Keratinocyte (primary cell): ENCODE measurements around the gene OSCAR. TPM values are rescaled to one million over a fixed set of nuclear protein-coding genes. Genes with fewer than 3 reads are reported as not detected.

Source experiments
- DNase-seq: peaks from one replicate; pipeline ENCODE4 v3.0.0-alpha.2; 2011; ENCODE audit warnings: low read depth, missing footprints, low spot score
- FAIRE-seq: peaks from 2 replicates; lab custom pipeline; 2011; peaks lifted over from hg19 to GRCh38; lab: Jason Lieb, UNC
- H2AFZ ChIP-seq: 2 replicates; pipeline ENCODE4 v1.6.0; 2012; ENCODE audit warnings: low read length, control low read depth, inconsistent platforms; ENCODE audit not compliant: control insufficient read depth
- H3K27ac ChIP-seq: 2 replicates; pipeline ENCODE4 v1.5.1; 2011; ENCODE audit warnings: low read length; ENCODE audit not compliant: control insufficient read depth, insufficient read depth
- H3K27me3 ChIP-seq: 3 replicates; pipeline ENCODE4 v1.6.0; 2011; ENCODE audit warnings: low read length; ENCODE audit not compliant: control insufficient read depth, insufficient read depth; ENCODE audit errors: extremely low read depth
- H3K36me3 ChIP-seq, 2 experiments: 2 replicates in 1 of 2; 3 replicates in 1 of 2; pipeline ENCODE4 v1.5.1; 2011; ENCODE audit warnings: low read length in 2 of 2, mild to moderate bottlenecking in 1 of 2; ENCODE audit not compliant: control insufficient read depth in 2 of 2, insufficient read depth in 2 of 2; ENCODE audit errors: extremely low read depth in 1 of 2
- H3K4me1 ChIP-seq: 3 replicates; pipeline ENCODE4 v1.5.1; 2011; ENCODE audit warnings: low read length; ENCODE audit not compliant: control insufficient read depth, insufficient read depth; ENCODE audit errors: extremely low read depth
- H3K4me2 ChIP-seq: 3 replicates; pipeline ENCODE4 v1.6.0; 2011; ENCODE audit warnings: low read depth, low read length; ENCODE audit not compliant: control insufficient read depth, insufficient read depth; ENCODE audit errors: extremely low read depth
- H3K4me3 ChIP-seq, 3 experiments: fragments of 200-600 bp in 1 of 3; sonication (generic) in 1 of 3; 2 replicates in 2 of 3; 3 replicates in 1 of 3; pipeline ENCODE4 v1.5.1; 2011 to 2016; ENCODE audit warnings: low read length in 3 of 3, mild to moderate bottlenecking in 3 of 3, control low read depth in 2 of 3, inconsistent platforms in 1 of 3, low read depth in 1 of 3, mixed read lengths in 1 of 3, mixed run types in 1 of 3, moderate library complexity in 1 of 3; ENCODE audit not compliant: control insufficient read depth in 2 of 3, insufficient read depth in 2 of 3; ENCODE audit errors: extremely low read depth in 1 of 3
- H3K79me2 ChIP-seq: 2 replicates; pipeline ENCODE4 v1.6.0; 2012; ENCODE audit warnings: low read length; ENCODE audit not compliant: control insufficient read depth, insufficient read depth
- H3K9ac ChIP-seq: 3 replicates; pipeline ENCODE4 v1.6.0; 2011; ENCODE audit warnings: low read length; ENCODE audit not compliant: control insufficient read depth, insufficient read depth; ENCODE audit errors: extremely low read depth
- H3K9me1 ChIP-seq: 3 replicates; pipeline ENCODE4 v1.6.0; 2011; ENCODE audit warnings: low read length; ENCODE audit not compliant: control insufficient read depth, insufficient read depth; ENCODE audit errors: extremely low read depth
- H3K9me3 ChIP-seq: 2 replicates; pipeline ENCODE4 v1.5.1; 2012; ENCODE audit warnings: low read depth, low read length; ENCODE audit not compliant: control insufficient read depth
- H4K20me1 ChIP-seq: 3 replicates; pipeline ENCODE4 v1.6.0; 2011; ENCODE audit warnings: low read length; ENCODE audit not compliant: control insufficient read depth, insufficient read depth; ENCODE audit errors: extremely low read depth
- CTCF ChIP-seq, 3 experiments: IDR thresholded peaks in 1 of 3; conservative IDR thresholded peaks in 1 of 3; optimal IDR thresholded peaks in 1 of 3; 2 replicates in 2 of 3; 3 replicates in 1 of 3; pipeline versions ENCODE3 to v1.5.1; 2011; ENCODE audit warnings: low read length in 3 of 3, mild to moderate bottlenecking in 3 of 3, moderate library complexity in 2 of 3, control low read depth in 1 of 3, inconsistent platforms in 1 of 3; ENCODE audit not compliant: insufficient read depth in 2 of 3; ENCODE audit errors: extremely low read depth in 1 of 3
- EZH2 ChIP-seq: IDR thresholded peaks from one replicate; pipeline ENCODE4 v1.6.1; 2012; ENCODE audit warnings: inconsistent platforms, mild to moderate bottlenecking, low read length, moderate library complexity
- dilution Hi-C: fragments of 300-500 bp; cut with MboI; formaldehyde crosslinking; loops from one replicate; pipeline ENCODE4 v1.7.0; 2020; ENCODE audit warnings: low sequenced_read_pairs; ENCODE audit not compliant: extremely low pct_ligation_motif_present
- polyA plus RNA-seq, 5 experiments: library from polyadenylated mRNA; depleted of rRNA in 3 of 5; stranded (reverse) in 3 of 5; stranded (forward) in 1 of 5; unstranded in 1 of 5; fragments of >200 nt; gene quantifications; 1 replicate in 1 of 5; 2 replicates in 3 of 5; 3 replicates in 1 of 5; pipeline versions ENCODE4 v1.2.1 to v1.2.3, GENCODE V29; 2011 to 2012; ENCODE audit warnings: missing spikeins in 2 of 5, low read depth in 1 of 5, low replicate concordance in 1 of 5

The OSCAR gene
- polyA plus RNA-seq, 1 donor (not counting 4 experiments of a cell fraction or from before 2014, with no cell fraction given): 0.14 TPM

- no peak overlapping the region for H3K9ac ChIP-seq
- DNase-seq (no peak), FAIRE-seq (no peak)
- dilution Hi-C loops: no loop called here
- no peak overlapping the region for H3K27ac ChIP-seq
- H3K36me3 ChIP-seq: peaks cover 56 to 57% of the 10 kb centered on the region in 2 experiments
- H2AFZ ChIP-seq: no peak overlapping the region
- H3K79me2 ChIP-seq: peaks cover 23% of the 10 kb centered on the region
- H3K4me1 ChIP-seq: no peaks in the 10 kb centered on the region
- H3K9me1 ChIP-seq: no peaks in the 10 kb centered on the region
- TF ChIP-seq EZH2 (no peak), CTCF (optimal IDR thresholded peaks at IDR 0.05 in 1 of 3, IDR thresholded peaks at IDR 0.05 in 1 of 3, conservative IDR thresholded peaks at IDR 0.05 in 1 of 3; ENCODE audit: extremely low read depth in 1 of 3, insufficient read depth in 2 of 3, low read length in 3 of 3) (no peak)
- no peaks in the 10 kb centered on the region for H3K27me3 ChIP-seq
- H3K4me2 ChIP-seq: no peak overlapping the region
- H4K20me1 ChIP-seq: peaks cover 10% of the 10 kb centered on the region
- H3K9me3 ChIP-seq: no peaks in the 10 kb centered on the region
- no peak overlapping the region for H3K4me3 ChIP-seq
Measured at GRCh38 chr19:54145541-54146158, 45.0 kb upstream of the OSCAR start.

GRCh38 chr19:54142166-54142780 is 41.7 kb upstream of the OSCAR start:
- H3K27me3 ChIP-seq: no peaks in the 10 kb centered on the region
- H3K9ac ChIP-seq: no peak overlapping the region
- H3K36me3 ChIP-seq: peaks cover 46 to 47% of the 10 kb centered on the region in 2 experiments
- no peaks in the 10 kb centered on the region for H3K9me3 ChIP-seq
- H3K27ac ChIP-seq: no peak overlapping the region
- no peak overlapping the region for H3K4me2 ChIP-seq
- peaks cover 50% of the 10 kb centered on the region for H3K79me2 ChIP-seq
- H3K9me1 ChIP-seq: no peaks in the 10 kb centered on the region
- FAIRE-seq (no peak), DNase-seq (no peak)
- no peak overlapping the region for H2AFZ ChIP-seq
- TF ChIP-seq EZH2 (no peak), CTCF (optimal IDR thresholded peaks at IDR 0.05 in 1 of 3, IDR thresholded peaks at IDR 0.05 in 1 of 3, conservative IDR thresholded peaks at IDR 0.05 in 1 of 3; ENCODE audit: extremely low read depth in 1 of 3, insufficient read depth in 2 of 3, low read length in 3 of 3) (no peak)
- dilution Hi-C loops: no loop called here
- peaks cover 5% of the 10 kb centered on the region for H3K4me1 ChIP-seq
- H3K4me3 ChIP-seq: no peak overlapping the region
- peaks cover 12% of the 10 kb centered on the region for H4K20me1 ChIP-seq
